ENCODE data around the gene FN1.

Gene FN1

DNA sequence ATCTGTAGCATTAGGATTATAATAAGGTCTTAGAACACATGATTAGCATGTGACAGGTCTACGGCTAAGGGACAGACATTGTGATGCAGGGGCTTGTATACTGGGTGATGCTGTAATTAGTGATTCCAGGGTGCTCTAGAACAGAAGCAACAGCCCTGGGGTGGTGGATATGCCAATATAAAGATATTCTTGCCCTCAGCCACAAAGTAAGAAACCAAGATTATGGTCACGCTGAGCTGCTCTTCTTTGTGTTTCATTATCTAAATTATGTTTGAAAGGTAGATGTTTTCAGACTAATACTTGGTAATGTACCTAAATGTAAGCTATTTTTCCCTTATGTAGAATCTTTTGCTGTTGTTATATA lies 45.3 kb downstream of the FN1 start:
- DNase-seq (ENCODE audit: low read depth in 2 of 2, low spot score in 1 of 2), result no peak

DNA sequence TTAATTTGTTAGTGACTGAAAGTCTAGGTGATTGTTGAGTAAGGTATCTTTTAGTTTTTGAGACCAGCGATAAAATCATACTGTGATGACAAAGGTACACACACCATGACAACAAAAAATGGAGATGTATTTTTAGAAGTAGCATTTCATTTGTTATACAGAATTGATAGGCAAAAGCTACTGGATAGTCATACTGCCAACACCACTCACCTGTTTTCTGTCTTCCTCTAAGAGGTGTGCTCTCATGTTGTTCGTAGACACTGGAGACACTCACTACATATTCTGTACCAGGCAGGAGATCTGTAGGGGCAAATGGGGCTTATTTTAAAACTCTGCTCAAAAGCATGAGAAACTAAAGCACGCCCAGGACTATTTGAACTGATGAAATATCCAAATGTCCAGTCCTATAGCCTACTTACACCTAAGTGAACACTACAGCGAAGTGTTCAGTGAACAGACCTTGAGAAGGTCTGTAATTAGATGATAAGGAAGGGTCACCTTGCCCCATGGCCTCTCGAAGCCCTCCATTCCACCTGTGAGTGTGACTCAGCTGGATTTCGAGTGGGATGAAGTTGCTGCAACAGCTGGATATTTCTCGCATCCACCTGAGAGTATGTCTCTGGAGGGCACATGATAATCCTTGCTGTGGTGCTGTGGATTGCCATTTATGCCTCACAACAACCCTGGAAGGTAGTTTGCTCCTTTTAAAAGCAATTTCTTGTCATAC lies 47.7 kb downstream of the FN1 start:
- no peak for DNase-seq (ENCODE audit: low read depth in 2 of 2, low spot score in 1 of 2)

DNA sequence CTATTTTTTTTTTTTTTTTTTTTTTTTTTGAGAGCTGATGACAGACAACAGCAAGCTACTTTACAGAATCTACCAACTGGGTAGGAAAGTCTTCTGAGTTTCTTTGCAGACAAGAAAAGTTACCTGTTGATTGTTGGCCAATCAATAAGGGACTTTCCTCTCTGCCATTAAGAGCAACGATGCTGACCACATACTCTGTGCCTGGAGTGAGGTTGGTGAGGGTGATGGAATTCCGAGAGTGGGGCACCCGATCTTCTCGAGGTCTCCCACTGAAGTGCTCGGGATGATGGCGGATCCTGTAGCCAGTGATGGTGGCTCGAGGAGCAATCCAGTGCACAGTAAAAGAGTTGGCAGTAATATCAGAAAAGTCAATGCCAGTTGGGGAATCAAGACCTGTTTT lies 49.3 kb downstream of the FN1 start:
- DNase-seq (ENCODE audit: low read depth in 2 of 2, low spot score in 1 of 2), result no peak

DNA sequence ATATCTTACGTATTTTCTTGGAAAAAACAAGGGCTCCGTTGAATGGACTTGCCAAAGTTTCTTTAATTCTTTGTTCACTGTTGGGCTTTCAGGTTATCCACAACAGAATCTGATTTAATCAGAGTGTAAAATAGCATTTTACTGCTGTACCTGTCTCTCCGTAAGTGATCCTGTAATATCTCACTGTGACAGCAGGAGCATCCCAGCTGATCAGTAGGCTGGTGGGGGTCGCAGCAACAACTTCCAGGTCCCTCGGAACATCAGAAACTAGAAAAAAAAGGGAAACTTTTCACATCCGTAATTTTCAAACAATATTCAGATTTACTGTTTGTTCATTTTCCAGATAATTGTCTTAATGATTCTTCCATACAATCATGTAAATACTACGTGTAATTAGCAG lies 51.2 kb downstream of the FN1 start:
- no peak for DNase-seq (ENCODE audit: low read depth in 2 of 2, low spot score in 1 of 2)

GRCh38 chr2:215383652-215384279 lies 52.1 kb downstream of the FN1 start:
- no peak for DNase-seq (ENCODE audit: low read depth in 2 of 2, low spot score in 1 of 2)

- DNase-seq (ENCODE audit: low read depth in 2 of 2, low spot score in 1 of 2), result no peak
These were observed 53.4 kb downstream of the FN1 start for GRCh38 chr2:215382480-215382879.

DNA sequence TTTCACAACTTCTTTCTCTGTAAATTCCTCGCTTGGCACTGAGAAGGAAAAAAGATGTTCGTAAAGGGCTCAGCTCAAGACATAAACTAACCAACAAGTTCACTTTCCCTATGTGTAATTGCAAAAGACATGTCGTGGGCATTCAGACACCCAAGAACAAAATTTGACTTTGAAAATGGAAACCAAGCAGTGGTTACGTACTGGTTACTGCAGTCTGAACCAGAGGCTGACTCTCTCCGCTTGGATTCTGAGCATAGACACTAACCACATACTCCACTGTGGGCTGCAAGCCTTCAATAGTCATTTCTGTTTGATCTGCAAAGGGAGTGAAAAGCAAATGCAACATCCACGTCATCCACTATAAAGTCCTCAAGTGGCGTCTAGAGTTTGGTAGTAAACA lies 53.9 kb downstream of the FN1 start:
- no peak for DNase-seq (ENCODE audit: low read depth in 2 of 2, low spot score in 1 of 2)

- DNase-seq (ENCODE audit: low read depth in 2 of 2, low spot score in 1 of 2), result no peak
These were observed 55.2 kb downstream of the FN1 start for GRCh38 chr2:215380699-215381098.

GRCh38 chr2:215379948-215380347 lies 55.9 kb downstream of the FN1 start:
- no peak for DNase-seq (ENCODE audit: low read depth in 2 of 2, low spot score in 1 of 2)

- no peak for DNase-seq (ENCODE audit: low read depth in 2 of 2, low spot score in 1 of 2)
These were observed 56.8 kb downstream of the FN1 start for GRCh38 chr2:215379039-215379438.

DNA sequence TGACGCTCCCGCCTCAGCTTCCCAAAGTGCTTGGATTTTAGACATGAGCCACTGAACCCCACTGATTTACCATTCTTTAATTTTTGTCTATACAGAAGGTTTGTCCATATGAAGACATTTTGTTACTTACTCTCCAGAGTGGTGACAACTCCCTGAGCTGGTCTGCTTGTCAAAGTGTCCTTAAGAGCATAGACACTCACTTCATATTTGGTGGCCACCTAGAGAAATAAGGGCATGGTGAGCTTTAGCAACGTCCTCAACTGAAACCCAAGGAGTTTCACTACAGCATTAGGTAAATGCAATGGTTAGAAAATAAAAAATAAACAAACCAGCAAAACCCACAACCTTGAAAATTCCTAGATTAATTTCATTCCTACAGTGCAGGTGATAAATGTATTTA lies 57.8 kb downstream of the FN1 start:
- no peak for DNase-seq (ENCODE audit: low read depth in 2 of 2, low spot score in 1 of 2)

DNA sequence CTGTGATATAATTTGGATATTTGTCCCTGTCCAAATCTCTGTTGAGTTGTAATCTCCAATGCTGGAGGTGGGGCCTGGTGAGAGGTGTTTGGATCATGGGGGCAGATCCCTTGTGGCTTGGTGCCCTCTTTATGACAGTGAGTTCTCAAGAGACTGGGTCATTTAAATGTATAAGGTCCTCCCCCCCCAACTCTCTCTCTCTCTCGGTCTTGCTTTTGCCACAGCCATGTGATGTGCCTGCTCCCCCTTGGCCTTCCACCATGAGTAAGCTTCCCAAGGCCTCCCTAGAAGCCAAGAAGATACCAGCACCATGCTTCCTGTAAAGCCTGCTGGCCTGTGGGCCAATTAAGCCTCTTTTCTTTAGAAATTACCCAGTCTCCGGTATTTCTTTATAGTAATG lies 58.6 kb downstream of the FN1 start:
- DNase-seq (ENCODE audit: low read depth in 2 of 2, low spot score in 1 of 2), result no peak

GRCh38 chr2:215376103-215376780 lies 59.6 kb downstream of the FN1 start:
- no peak for DNase-seq (ENCODE audit: low read depth in 2 of 2, low spot score in 1 of 2)

- DNase-seq (ENCODE audit: low read depth in 2 of 2, low spot score in 1 of 2), result no peak
These were observed 60.4 kb downstream of the FN1 start for GRCh38 chr2:215375467-215375830.

GRCh38 chr2:215374642-215375466 lies 61.0 kb downstream of the FN1 start:
- no peak for DNase-seq (ENCODE audit: low read depth in 2 of 2, low spot score in 1 of 2)

- no peak for DNase-seq (ENCODE audit: low read depth in 2 of 2, low spot score in 1 of 2)
These were observed 61.9 kb downstream of the FN1 start for GRCh38 chr2:215374002-215374401.

DNA sequence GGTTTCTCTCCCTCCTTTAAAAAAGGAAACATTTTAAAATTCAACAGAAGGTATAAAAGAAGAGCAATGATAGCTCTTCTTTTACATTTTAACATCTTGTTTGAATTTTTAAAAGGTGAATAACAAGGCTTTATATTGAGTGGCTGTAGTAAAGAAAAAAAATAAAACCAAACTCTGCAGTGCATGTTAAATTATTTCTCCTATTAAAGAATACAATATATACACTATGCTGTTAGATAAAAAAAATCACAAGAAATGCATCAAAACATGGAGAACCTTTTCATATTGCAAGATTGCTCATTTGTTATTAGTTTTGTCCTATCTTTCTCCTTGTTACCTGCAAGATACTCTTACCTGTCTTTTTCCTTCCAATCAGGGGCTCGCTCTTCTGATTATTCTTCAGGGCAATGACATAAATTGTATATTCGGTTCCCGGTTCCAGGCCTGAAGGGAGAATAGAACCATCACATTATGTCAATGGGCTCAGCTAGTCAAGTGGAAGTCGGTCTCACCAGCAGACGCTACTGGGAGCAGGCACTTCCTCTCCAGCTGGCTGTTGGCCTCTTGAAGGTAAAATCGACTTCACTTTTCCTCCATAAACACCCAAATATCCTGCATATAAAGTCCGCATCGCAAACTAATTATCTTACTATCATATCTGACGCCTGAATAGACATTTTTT lies 62.8 kb downstream of the FN1 start:
- no peak for DNase-seq (ENCODE audit: low read depth in 2 of 2, low spot score in 1 of 2)

DNA sequence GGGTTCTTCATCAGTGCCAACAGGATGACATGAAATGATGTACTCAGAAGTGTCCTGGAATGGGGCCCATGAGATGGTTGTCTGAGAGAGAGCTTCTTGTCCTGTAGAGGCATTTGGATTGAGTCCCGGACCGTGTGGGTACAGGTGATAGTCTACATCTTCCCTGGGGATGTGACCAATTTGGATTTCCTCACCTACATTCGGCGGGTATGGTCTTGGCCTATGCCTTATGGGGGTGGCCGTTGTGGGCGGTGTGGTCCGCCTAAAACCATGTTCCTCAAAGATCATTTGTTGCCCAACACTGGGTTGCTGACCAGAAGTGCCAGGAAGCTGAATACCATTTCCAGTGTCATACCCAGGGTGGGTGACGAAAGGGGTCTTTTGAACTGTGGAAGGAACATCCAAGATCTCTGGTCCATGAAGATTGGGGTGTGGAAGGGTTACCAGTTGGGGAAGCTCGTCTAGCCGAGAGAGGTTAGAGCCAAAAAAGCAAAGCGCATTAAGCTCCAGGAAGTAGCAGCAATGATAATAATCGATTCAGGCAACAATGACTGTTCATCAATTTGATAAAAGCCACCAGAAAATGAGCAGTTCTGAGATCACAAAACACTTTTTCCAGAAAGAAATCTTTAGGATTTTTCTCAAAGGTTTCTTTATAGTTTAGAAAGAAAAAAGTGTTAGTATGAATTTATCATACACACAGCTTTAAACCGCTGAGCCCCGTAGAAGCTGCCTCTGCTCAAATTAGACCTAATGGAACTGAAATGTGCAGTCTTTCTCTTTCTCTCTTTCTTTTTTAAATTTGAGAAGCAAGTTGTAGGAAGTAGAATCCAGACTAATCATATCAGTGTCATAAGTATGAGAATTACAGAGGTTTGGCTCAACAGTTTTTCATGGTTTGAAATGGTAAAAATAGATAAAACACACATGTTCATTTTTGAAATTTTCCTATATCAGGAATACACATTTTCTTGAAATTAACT lies 63.7 kb downstream of the FN1 start:
- DNase-seq (ENCODE audit: low read depth in 2 of 2, low spot score in 1 of 2), result no peak

- no peak for DNase-seq (ENCODE audit: low read depth in 2 of 2, low spot score in 1 of 2)
These were observed 65.5 kb downstream of the FN1 start for GRCh38 chr2:215370112-215370965.
